ENCODE results near the gene ANKS6.

ANKS6 gene

GRCh38 chr9:98791608-98792490 lies 4.5 kb downstream of the ANKS6 start:
- Histone ChIP-seq H3K9me3 (ENCODE audit: control insufficient read depth, insufficient read depth, low read length) (no peaks in the 10 kb centered on the region), H3K4me2 (ENCODE audit: low read length) (no peak overlapping the region), H3K79me2 (ENCODE audit: control insufficient read depth, low read length) (peaks cover 6% of the 10 kb centered on the region), H3K4me3 (ENCODE audit: low read length) (no peak overlapping the region), H3K9me2 (replicated peaks; ENCODE audit: control insufficient read depth, low read length) (no peaks in the 10 kb centered on the region), H3K36me3 (ENCODE audit: control insufficient read depth, low read length) (no peaks in the 10 kb centered on the region), H3F3A (ENCODE audit: control insufficient read depth, insufficient read depth) (no peaks in the 10 kb centered on the region), H3K27me3 (ENCODE audit: control insufficient read depth, low read length) (peaks cover 10% of the 10 kb centered on the region; the same call in 1 of the 2 replicates), H3K27ac (ENCODE audit: low read depth, low read length) (no peak overlapping the region), H4K20me1 (ENCODE audit: control insufficient read depth, insufficient read depth, low read depth, low read length) (no peaks in the 10 kb centered on the region), H3K4me1 (ENCODE audit: control insufficient read depth, low read length) (peaks cover 13% of the 10 kb centered on the region)
- TF ChIP-seq EZH2phosphoT487 (IDR thresholded peaks at IDR 0.05; ENCODE audit: borderline replicate concordance, low read length) (no peak), CTCF (IDR thresholded peaks at IDR 0.05; ENCODE audit: low read depth, low read length, poor library complexity, severe bottlenecking) (no peak)

DNA sequence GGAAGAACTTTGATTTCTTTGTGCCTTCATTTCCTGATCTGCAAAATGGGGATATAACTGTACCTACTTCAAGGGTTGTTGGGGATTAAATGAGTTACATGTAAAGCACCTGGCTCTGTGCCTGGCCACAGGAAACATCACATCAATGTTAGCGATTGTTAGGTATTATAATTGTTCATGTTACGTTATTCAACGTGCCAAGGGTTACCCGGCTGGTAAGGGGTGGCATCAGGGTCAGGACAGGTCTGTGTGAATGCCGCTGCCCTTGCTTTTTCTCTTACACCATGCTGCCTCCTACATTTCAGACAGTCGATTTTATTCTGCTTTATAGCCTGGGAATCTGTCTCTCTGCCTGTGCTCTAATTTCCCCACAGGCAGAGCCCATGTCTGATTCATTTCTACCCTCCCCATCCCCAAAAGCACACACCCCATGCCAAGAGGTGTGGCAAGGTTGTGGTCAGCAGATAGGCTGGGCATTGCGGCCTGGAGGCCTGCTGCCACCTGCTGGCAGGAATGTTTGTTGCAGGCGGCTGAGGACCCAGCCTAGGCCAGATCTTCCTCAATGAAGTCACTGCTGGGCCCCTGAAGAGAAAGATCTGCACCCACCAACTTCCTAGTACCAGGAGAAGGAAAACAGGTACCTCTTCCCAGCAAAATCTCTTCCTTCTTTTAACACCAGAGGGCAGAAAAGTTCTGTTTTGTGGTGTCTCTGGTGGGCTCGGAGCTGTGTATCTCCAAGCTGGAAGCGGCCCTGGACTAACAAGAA lies 5.3 kb downstream of the ANKS6 start:
- H3K27me3 ChIP-seq (ENCODE audit: control insufficient read depth, low read length), result peaks cover 7% of the 10 kb centered on the region; the same call in 1 of the 2 replicates
- no peaks in the 10 kb centered on the region for H3K9me2 ChIP-seq (replicated peaks; ENCODE audit: control insufficient read depth, low read length)
- H4K20me1 ChIP-seq (ENCODE audit: control insufficient read depth, insufficient read depth, low read depth, low read length), result no peaks in the 10 kb centered on the region
- no peak overlapping the region for H3K27ac ChIP-seq (ENCODE audit: low read depth, low read length)
- TF ChIP-seq EZH2phosphoT487 (IDR thresholded peaks at IDR 0.05; ENCODE audit: borderline replicate concordance, low read length) (no peak), CTCF (IDR thresholded peaks at IDR 0.05; ENCODE audit: low read depth, low read length, poor library complexity, severe bottlenecking) (peak; percentile 98)
- H3K4me2 ChIP-seq (ENCODE audit: low read length), result no peak overlapping the region
- H3F3A ChIP-seq (ENCODE audit: control insufficient read depth, insufficient read depth), result no peaks in the 10 kb centered on the region
- H3K9me3 ChIP-seq (ENCODE audit: control insufficient read depth, insufficient read depth, low read length), result no peaks in the 10 kb centered on the region
- H3K79me2 ChIP-seq (ENCODE audit: control insufficient read depth, low read length), result peaks cover 6% of the 10 kb centered on the region
- no peak overlapping the region for H3K4me3 ChIP-seq (ENCODE audit: low read length)
- H3K36me3 ChIP-seq (ENCODE audit: control insufficient read depth, low read length), result no peaks in the 10 kb centered on the region
- H3K4me1 ChIP-seq (ENCODE audit: control insufficient read depth, low read length), result peaks cover 10% of the 10 kb centered on the region

- no peaks in the 10 kb centered on the region for H3F3A ChIP-seq (ENCODE audit: control insufficient read depth, insufficient read depth)
- H3K4me2 ChIP-seq (ENCODE audit: low read length), result no peak overlapping the region
- peaks cover 3% of the 10 kb centered on the region for H3K4me1 ChIP-seq (ENCODE audit: control insufficient read depth, low read length)
- no peak overlapping the region for H3K4me3 ChIP-seq (ENCODE audit: low read length)
- TF ChIP-seq CTCF (IDR thresholded peaks at IDR 0.05; ENCODE audit: low read depth, low read length, poor library complexity, severe bottlenecking), result no peak
- no peak for TF ChIP-seq EZH2phosphoT487 (IDR thresholded peaks at IDR 0.05; ENCODE audit: borderline replicate concordance, low read length)
- H3K9me3 ChIP-seq (ENCODE audit: control insufficient read depth, insufficient read depth, low read length), result no peaks in the 10 kb centered on the region
- no peaks in the 10 kb centered on the region for H3K9me2 ChIP-seq (replicated peaks; ENCODE audit: control insufficient read depth, low read length)
- H3K36me3 ChIP-seq (ENCODE audit: control insufficient read depth, low read length), result no peaks in the 10 kb centered on the region
- H4K20me1 ChIP-seq (ENCODE audit: control insufficient read depth, insufficient read depth, low read depth, low read length), result no peaks in the 10 kb centered on the region
- peaks cover 2% of the 10 kb centered on the region; the same call in 1 of the 2 replicates for H3K79me2 ChIP-seq (ENCODE audit: control insufficient read depth, low read length)
- no peak overlapping the region for H3K27ac ChIP-seq (ENCODE audit: low read depth, low read length)
- peaks cover under 1% of the 10 kb centered on the region; the same call in 1 of the 2 replicates for H3K27me3 ChIP-seq (ENCODE audit: control insufficient read depth, low read length)
These were observed 6.1 kb downstream of the ANKS6 start for GRCh38 chr9:98790134-98790841.
